ENCODE data around the gene NES. TPM values are rescaled to one million over a fixed set of nuclear protein-coding genes. Genes with fewer than 3 reads are reported as not detected.

NES gene
- polyA plus RNA-seq, 1 of the 3 experiments (the other 2 are of a cell fraction), result 15.8 TPM

DNA sequence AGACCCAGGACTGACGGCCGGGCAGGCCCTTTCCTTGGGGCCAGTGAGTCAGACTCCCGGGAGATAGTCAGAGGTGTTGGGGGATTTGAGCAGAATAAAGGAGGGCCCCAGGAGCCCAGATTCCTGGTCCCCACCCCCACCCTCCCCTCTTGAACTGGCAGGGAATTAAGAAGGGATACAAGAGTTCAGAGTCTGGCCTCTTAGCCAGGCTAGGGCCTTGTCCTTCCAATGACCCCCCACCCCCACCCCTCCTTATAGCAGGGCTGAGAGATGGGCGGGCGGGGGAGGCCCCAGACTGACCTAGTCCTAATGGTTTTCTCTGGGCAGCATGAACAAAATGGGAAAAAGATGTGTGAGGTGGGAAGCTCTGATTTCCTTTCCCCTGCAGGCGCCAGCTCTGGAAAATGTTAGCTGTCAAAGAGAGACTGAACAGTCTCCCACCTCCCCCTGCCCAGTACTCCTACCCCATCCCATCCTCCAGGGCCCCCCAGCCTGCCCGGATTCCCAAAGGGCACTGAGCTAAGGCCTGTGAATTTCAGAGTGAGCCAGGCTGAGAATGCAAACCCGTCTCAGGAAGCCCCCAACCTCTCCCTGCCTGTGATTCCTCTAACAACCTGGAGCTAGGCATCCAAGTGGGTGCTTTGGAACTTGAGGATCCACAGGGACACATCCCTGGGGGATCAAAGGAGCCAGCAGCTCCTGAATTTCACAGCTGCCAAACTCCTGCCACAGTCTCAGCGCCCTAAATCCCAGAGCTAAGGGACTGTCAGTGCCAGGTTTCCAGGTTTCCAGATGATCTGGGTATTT is 34.0 kb upstream of the NES start (continued):
- TF ChIP-seq, protein P1, sequence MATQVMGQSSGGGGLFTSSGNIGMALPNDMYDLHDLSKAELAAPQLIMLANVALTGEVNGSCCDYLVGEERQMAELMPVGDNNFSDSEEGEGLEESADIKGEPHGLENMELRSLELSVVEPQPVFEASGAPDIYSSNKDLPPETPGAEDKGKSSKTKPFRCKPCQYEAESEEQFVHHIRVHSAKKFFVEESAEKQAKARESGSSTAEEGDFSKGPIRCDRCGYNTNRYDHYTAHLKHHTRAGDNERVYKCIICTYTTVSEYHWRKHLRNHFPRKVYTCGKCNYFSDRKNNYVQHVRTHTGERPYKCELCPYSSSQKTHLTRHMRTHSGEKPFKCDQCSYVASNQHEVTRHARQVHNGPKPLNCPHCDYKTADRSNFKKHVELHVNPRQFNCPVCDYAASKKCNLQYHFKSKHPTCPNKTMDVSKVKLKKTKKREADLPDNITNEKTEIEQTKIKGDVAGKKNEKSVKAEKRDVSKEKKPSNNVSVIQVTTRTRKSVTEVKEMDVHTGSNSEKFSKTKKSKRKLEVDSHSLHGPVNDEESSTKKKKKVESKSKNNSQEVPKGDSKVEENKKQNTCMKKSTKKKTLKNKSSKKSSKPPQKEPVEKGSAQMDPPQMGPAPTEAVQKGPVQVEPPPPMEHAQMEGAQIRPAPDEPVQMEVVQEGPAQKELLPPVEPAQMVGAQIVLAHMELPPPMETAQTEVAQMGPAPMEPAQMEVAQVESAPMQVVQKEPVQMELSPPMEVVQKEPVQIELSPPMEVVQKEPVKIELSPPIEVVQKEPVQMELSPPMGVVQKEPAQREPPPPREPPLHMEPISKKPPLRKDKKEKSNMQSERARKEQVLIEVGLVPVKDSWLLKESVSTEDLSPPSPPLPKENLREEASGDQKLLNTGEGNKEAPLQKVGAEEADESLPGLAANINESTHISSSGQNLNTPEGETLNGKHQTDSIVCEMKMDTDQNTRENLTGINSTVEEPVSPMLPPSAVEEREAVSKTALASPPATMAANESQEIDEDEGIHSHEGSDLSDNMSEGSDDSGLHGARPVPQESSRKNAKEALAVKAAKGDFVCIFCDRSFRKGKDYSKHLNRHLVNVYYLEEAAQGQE (IDR thresholded peaks at IDR 0.05; ENCODE audit: low read depth, low read length), result no peak
- no peak for TF ChIP-seq EZH2phosphoT487 (IDR thresholded peaks at IDR 0.05; ENCODE audit: borderline replicate concordance, low read depth)

DNA sequence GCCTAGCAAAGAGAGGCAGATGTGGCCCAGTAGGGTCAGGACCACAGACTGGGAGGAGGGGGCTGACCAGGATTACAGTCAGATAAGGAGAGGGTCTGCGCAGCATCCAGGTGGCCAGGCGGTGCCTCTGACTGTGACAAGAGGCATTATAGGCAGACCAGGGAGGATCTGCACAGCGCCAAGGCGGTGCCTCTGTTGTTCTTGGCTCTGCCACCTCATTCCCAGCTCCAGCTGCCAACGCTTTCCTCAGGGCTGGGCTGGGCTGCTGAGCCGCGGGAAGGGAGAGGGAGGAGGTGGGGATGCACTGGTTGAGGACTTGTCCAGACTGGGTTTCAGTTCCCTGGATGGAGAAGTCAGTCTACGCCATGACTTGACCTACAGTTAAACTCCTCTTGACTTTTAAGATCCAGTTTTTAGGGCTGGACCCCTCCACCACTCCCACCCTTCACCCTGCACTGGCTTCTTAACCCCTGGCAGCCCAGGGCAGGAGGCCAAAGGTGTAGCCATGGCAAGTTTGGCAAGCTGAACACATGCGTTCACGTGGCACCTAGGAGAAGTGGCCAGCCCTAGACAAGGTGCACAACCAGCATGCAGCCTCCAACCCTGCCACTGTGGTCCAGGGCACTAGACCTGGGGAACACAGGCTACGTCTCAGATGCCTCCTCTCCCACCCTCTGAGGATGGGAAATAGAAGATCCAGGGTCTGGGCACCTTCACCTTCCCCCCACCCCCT is 32.7 kb upstream of the NES start:
- no peaks in the 10 kb centered on the region for H3K27me3 ChIP-seq (ENCODE audit: insufficient read depth)
- peak overlapping the region; percentile 63; the same call in 1 of the 2 replicates for H3K4me2 ChIP-seq
- no peak overlapping the region for H3K9ac ChIP-seq
- H3K9me3 ChIP-seq, result no peaks in the 10 kb centered on the region
- peaks cover 60 to 78% of the 10 kb centered on the region in 2 experiments for H3K4me1 ChIP-seq (ENCODE audit: control insufficient read depth in 1 of 2, insufficient read depth in 2 of 2, low read depth in 1 of 2, low read length in 1 of 2)
- no peaks in the 10 kb centered on the region for H3K79me2 ChIP-seq (ENCODE audit: insufficient read depth)
- POLR2A ChIA-PET, result interaction anchor here (1.2 to 2.6 kb wide), 7 partner anchors 12 to 35 kb away, joined by 3 to 12 read pairs (median 8); partner anchors contain the start of genes ISG20L2 and METTL25B
- H4K20me1 ChIP-seq (ENCODE audit: insufficient read depth), result no peaks in the 10 kb centered on the region
- peaks cover 48% of the 10 kb centered on the region for H3F3A ChIP-seq (replicated peaks; ENCODE audit: insufficient read depth)
- peak overlapping the region; percentile 43 to 98; a peak in 3 of 4 replicates for H3K27ac ChIP-seq (ENCODE audit: low read depth in 2 of 2, low read length in 1 of 2)
- H3K4me3 ChIP-seq (ENCODE audit: low read depth in 2 of 2, low read length in 1 of 2), result no peak overlapping the region
- WGBS (ENCODE audit: low lambda C conversion rate), result 24% methylated on average over 9 of the region's 11 CpGs
- no peaks in the 10 kb centered on the region for H3K36me3 ChIP-seq (replicated peaks in 1 of 2; ENCODE audit: control insufficient read depth in 1 of 2, insufficient read depth in 2 of 2, low read length in 1 of 2)
- H3K9me2 ChIP-seq, result no peaks in the 10 kb centered on the region
- H2AFZ ChIP-seq (ENCODE audit: low read depth), result no peak overlapping the region
- DNase-seq, result peak; percentile 71
- CTCF ChIA-PET, result interaction anchor here (1.6 to 45.5 kb wide), 7 partner anchors 6 to 218 kb away, joined by 5 to 2702 read pairs (median 7); partner anchors contain the start of genes CRABP2, ISG20L2, METTL25B and NES
- TF ChIP-seq, protein P2, sequence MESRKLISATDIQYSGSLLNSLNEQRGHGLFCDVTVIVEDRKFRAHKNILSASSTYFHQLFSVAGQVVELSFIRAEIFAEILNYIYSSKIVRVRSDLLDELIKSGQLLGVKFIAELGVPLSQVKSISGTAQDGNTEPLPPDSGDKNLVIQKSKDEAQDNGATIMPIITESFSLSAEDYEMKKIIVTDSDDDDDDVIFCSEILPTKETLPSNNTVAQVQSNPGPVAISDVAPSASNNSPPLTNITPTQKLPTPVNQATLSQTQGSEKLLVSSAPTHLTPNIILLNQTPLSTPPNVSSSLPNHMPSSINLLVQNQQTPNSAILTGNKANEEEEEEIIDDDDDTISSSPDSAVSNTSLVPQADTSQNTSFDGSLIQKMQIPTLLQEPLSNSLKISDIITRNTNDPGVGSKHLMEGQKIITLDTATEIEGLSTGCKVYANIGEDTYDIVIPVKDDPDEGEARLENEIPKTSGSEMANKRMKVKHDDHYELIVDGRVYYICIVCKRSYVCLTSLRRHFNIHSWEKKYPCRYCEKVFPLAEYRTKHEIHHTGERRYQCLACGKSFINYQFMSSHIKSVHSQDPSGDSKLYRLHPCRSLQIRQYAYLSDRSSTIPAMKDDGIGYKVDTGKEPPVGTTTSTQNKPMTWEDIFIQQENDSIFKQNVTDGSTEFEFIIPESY (IDR thresholded peaks at IDR 0.05; ENCODE audit: borderline replicate concordance, low read depth), result no peak
- TF ChIP-seq SMC3 (IDR thresholded peaks at IDR 0.05; ENCODE audit: low read depth, low read length) (peak; percentile 4; the same call in 1 of the 2 replicates), MXI1 (IDR thresholded peaks at IDR 0.05; ENCODE audit: low read depth, low read length) (peak; percentile 67; the same call in 1 of the 2 replicates), CHD2 (IDR thresholded peaks at IDR 0.05; ENCODE audit: low read length, partially characterized antibody) (peak; percentile 48), JUND (IDR thresholded peaks at IDR 0.05) (no peak), RAD21 (IDR thresholded peaks at IDR 0.05; ENCODE audit: low read length) (no peak), NFIC (IDR thresholded peaks at IDR 0.05; ENCODE audit: borderline replicate concordance) (peak; percentile 97), POLR2AphosphoS5 (IDR thresholded peaks at IDR 0.05; ENCODE audit: low read depth, low read length) (no peak; the same call in none of the 2 replicates), RCOR1 (IDR thresholded peaks at IDR 0.05; ENCODE audit: low read length) (0 out of 2 replicates have a peak, but pooled peaks have one; percentile 62), RXRA (IDR thresholded peaks at IDR 0.05; ENCODE audit: borderline replicate concordance, low read depth) (no peak), EZH2phosphoT487 (IDR thresholded peaks at IDR 0.05; ENCODE audit: borderline replicate concordance, low read depth) (no peak), ELF1 (IDR thresholded peaks at IDR 0.05) (no peak), TAF1 (IDR thresholded peaks at IDR 0.05; ENCODE audit: borderline replicate concordance, low read depth, low read length) (no peak), GABPA (IDR thresholded peaks at IDR 0.05; ENCODE audit: low read depth) (no peak), EP300 (IDR thresholded peaks at IDR 0.05; ENCODE audit: borderline replicate concordance in 1 of 2, low read depth in 1 of 2, low read length in 1 of 2) (peak in 1 of 2 experiments; percentile 94; a peak in 3 of 4 replicates), GATA2 (CRISPR knock-in tag; IDR thresholded peaks at IDR 0.05) (peak; percentile 89), FOSL2 (IDR thresholded peaks at IDR 0.05; ENCODE audit: borderline replicate concordance, low read depth) (no peak)
- TF ChIP-seq, protein P3, sequence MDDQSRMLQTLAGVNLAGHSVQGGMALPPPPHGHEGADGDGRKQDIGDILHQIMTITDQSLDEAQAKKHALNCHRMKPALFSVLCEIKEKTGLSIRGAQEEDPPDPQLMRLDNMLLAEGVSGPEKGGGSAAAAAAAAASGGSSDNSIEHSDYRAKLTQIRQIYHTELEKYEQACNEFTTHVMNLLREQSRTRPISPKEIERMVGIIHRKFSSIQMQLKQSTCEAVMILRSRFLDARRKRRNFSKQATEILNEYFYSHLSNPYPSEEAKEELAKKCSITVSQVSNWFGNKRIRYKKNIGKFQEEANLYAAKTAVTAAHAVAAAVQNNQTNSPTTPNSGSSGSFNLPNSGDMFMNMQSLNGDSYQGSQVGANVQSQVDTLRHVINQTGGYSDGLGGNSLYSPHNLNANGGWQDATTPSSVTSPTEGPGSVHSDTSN (IDR thresholded peaks at IDR 0.05), result peak; percentile 56
- TF ChIP-seq, protein P4, sequence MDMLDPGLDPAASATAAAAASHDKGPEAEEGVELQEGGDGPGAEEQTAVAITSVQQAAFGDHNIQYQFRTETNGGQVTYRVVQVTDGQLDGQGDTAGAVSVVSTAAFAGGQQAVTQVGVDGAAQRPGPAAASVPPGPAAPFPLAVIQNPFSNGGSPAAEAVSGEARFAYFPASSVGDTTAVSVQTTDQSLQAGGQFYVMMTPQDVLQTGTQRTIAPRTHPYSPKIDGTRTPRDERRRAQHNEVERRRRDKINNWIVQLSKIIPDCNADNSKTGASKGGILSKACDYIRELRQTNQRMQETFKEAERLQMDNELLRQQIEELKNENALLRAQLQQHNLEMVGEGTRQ (IDR thresholded peaks at IDR 0.05; ENCODE audit: borderline replicate concordance, low read depth, low read length), result no peak

Data from SK-N-SH (cell line).